GM19193 (cell line): ENCODE measurements around the gene KTI12.

Source experiments
- POLR2A ChIP-seq: IDR thresholded peaks from 4 replicates; pipeline ENCODE4 v1.6.1; 2011; ENCODE audit not compliant: insufficient read depth, insufficient read length; ENCODE audit errors: extremely low read depth

Gene KTI12

GRCh38 chr1:52033190-52034049 is at the start of gene KTI12:
Gene KTI12, minus strand, starts transcription at chr1:52033810. Its CDS starts 49 bp downstream, at chr1:52033761.
- TF ChIP-seq POLR2A = peak; percentile 91

GRCh38 chr1:52080014-52080415 is 46.4 kb upstream of the KTI12 start:
- no peak for TF ChIP-seq POLR2A

- no peak for TF ChIP-seq POLR2A
Measured at GRCh38 chr1:52072291-52072690, 38.7 kb upstream of the KTI12 start.

GRCh38 chr1:52070704-52071103 is 37.1 kb upstream of the KTI12 start:
- no peak for TF ChIP-seq POLR2A

- TF ChIP-seq POLR2A = no peak
Measured at GRCh38 chr1:52063192-52063591, 29.6 kb upstream of the KTI12 start.

- no peak for TF ChIP-seq POLR2A
Measured at GRCh38 chr1:52060822-52061221, 27.2 kb upstream of the KTI12 start.

GRCh38 chr1:52059888-52060287 is 26.3 kb upstream of the KTI12 start:
- no peak for TF ChIP-seq POLR2A

GRCh38 chr1:52059321-52059720 is 25.7 kb upstream of the KTI12 start:
- no peak for TF ChIP-seq POLR2A

GRCh38 chr1:52057876-52058415 is 24.3 kb upstream of the KTI12 start:
- no peak for TF ChIP-seq POLR2A

- no peak for TF ChIP-seq POLR2A
Measured at GRCh38 chr1:52057255-52057654, 23.6 kb upstream of the KTI12 start.

- no peak for TF ChIP-seq POLR2A
Measured at GRCh38 chr1:52056937-52057231, 23.3 kb upstream of the KTI12 start.

GRCh38 chr1:52056163-52056936 is 22.7 kb upstream of the KTI12 start, which contains the start of gene BTF3L4:
Gene BTF3L4, plus strand, starts transcription at chr1:52056295. Its CDS starts 3,553 bp downstream, at chr1:52059848.
- peak; percentile 69 for TF ChIP-seq POLR2A

- TF ChIP-seq POLR2A = no peak
Measured at GRCh38 chr1:52055866-52056162, 22.2 kb upstream of the KTI12 start.

GRCh38 chr1:52055066-52055865 is 21.7 kb upstream of the KTI12 start, which contains the start of gene TXNDC12:
Gene TXNDC12, minus strand, starts transcription at chr1:52055191. Its CDS starts 95 bp downstream, at chr1:52055096.
- TF ChIP-seq POLR2A = peak; percentile 87
